Stomach (tissue), 9 donors: Measurements from ENCODE around the gene HAGHL. TPM values are rescaled to one million over a fixed set of nuclear protein-coding genes. Genes with fewer than 3 reads are reported as not detected.

ENCODE experiments used
- DNase-seq, 2 donors: peaks; one replicate each; pipeline versions ENCODE4 v3.0.0 to v3.0.0-alpha.2; 2013 to 2019
- H3K27ac ChIP-seq, 5 donors: fragments of 200-600 bp in 4 of 5; sonication (generic) in 4 of 5; one replicate each; pipeline ENCODE4 v1.5.1; 2013 to 2019; ENCODE audit warnings: mild to moderate bottlenecking in 1 of 5, moderate library complexity in 1 of 5
- H3K27me3 ChIP-seq, 3 donors: fragments of 200-600 bp; sonication (generic); one replicate each; pipeline ENCODE4 v1.5.1; 2017 to 2019; ENCODE audit warnings: mixed run types in 1 of 3
- H3K36me3 ChIP-seq, 4 donors: fragments of 200-600 bp; sonication (generic); 1 replicate in 3 of 4; 2 replicates in 1 of 4; pipeline ENCODE4 v1.5.1; 2016 to 2019
- H3K4me1 ChIP-seq, 4 donors: fragments of 200-600 bp; sonication (generic); one replicate each; pipeline ENCODE4 v1.5.1; 2016 to 2019
- H3K4me3 ChIP-seq, 4 donors: fragments of 200-600 bp; sonication (generic) in 3 of 4; one replicate each; pipeline ENCODE4 v1.5.1; 2016 to 2019; ENCODE audit warnings: mild to moderate bottlenecking in 1 of 4
- H3K9me3 ChIP-seq, 4 donors: fragments of 200-600 bp; sonication (generic); one replicate each; pipeline ENCODE4 v1.5.1; 2016 to 2019
- EP300 ChIP-seq: sonication (generic); formaldehyde crosslinking; IDR thresholded peaks from one replicate; pipeline ENCODE4 v1.6.1; 2017; ENCODE audit warnings: antibody characterized with exemption
- POLR2A ChIP-seq, 4 donors: fragments of 450-650 bp; IDR thresholded peaks; one replicate each; pipeline ENCODE4 v1.6.1; 2016; ENCODE audit warnings: antibody characterized with exemption in 4 of 4, control low read depth in 2 of 4, mild to moderate bottlenecking in 1 of 4, moderate library complexity in 1 of 4
- POLR2AphosphoS5 ChIP-seq, 3 donors: sonication (generic); formaldehyde crosslinking; IDR thresholded peaks; one replicate each; pipeline ENCODE4 v1.6.1; 2016; ENCODE audit warnings: antibody characterized with exemption in 3 of 3
- WGBS, 5 donors: extraction: QIAGEN DNeasy Blood & Tissue Kit in 3 of 5; methylation state at CpG; one replicate each; pipeline versions ENCODE4 v1.1.5 to v1.1.7; 2013 to 2018; 5-methylcytosine and 5-hydroxymethylcytosine counted together
- intact Hi-C: fragments of 100-400 bp; cut with DNase I; formaldehyde crosslinking; loops from one replicate; pipeline ENCODE4 v1.15.1; 2023; ENCODE audit warnings: low total_unique reads
- polyA plus RNA-seq, 3 donors: library from polyadenylated mRNA; stranded (reverse); fragments of 200-250 nt; gene quantifications; one replicate each; pipeline ENCODE4 v1.2.3, GENCODE V29; 2013
- total RNA-seq, 5 donors: library from RNA; depleted of rRNA; stranded (reverse); fragments of >200 nt; gene quantifications; one replicate each; pipeline versions ENCODE4 v1.1.0 to v1.2.3, GENCODE V29; 2014 to 2016
- TF ChIP-seq, protein P1 (sequence below), 7 experiments: fragments of 450-650 bp in 4 of 7; fragments of 200-600 bp in 3 of 7; sonication (generic) in 3 of 7; IDR thresholded peaks; one replicate each; pipeline ENCODE4 v1.5.1; 2016 to 2019; ENCODE audit warnings: antibody characterized with exemption in 7 of 7, control low read depth in 2 of 7, mild to moderate bottlenecking in 1 of 7
- donor health status: healthy with polysubstance abuse.
- donor health status: Bipolar disorder and iron deficiency.
- donor health status: healthy.

Gene HAGHL
- total and polyA plus RNA-seq, 8 donors = 3.1 to 19.9 (median 3.9) TPM; not detected in 2

DNA sequence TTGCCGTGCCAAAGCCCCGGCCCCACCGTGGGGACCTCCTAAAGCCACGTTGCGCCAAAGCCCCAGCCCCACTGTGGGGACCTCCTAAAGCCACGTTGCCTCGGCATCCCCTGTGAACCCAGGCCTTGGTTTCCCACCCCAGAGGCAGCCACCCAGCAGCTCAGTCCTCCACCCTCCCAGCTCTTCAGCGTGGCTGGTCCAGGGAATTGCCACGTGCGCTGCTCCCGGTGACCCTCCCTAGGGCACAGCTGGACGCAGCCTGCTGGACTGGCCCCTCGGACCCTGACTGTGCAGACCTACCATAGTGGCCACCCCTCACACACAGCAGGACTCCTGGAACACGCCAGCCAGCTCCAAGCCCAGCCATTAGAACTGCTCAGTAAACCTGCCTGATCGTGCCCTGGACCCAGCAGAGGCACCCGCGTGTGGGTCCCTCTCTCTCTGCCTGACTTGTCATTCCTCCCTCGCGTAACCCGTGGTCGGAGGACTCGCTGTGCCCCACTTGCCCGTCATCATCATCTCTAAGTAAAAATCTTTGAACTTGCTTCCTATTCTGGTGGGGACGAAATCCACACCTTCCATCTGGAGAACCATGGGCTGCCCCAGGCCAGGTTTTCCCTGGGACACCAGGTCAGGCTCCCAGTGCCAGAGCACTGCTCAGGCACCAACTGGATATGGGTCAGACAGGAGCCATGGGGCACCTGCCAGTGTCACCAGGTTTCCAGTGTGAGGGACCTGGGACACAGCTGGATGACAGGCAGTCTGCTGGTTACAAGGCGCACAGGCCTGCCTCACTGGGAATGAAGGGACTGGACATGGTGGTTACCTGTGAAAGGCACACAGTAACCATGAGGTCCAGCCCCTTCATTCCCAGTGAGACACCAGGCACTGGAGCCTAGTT, 8.3 kb downstream of the HAGHL start:
- H3K4me1 ChIP-seq = peaks cover 7 to 16% (median 10%) of the 10 kb centered on the region in 4 donors
- no peaks in the 10 kb centered on the region for H3K27me3 ChIP-seq
- no peak for DNase-seq
- H3K36me3 ChIP-seq = peaks cover 46 to 90% (median 85%) of the 10 kb centered on the region in 4 donors
- WGBS, 5 donors = 91 to 96% (median 95%) methylated on average over 23 to 25 of the region's 25 CpGs
- H3K4me3 ChIP-seq = no peak overlapping the region
- no peak for TF ChIP-seq POLR2A (IDR thresholded peaks at IDR 0.05)
- TF ChIP-seq, protein P1, sequence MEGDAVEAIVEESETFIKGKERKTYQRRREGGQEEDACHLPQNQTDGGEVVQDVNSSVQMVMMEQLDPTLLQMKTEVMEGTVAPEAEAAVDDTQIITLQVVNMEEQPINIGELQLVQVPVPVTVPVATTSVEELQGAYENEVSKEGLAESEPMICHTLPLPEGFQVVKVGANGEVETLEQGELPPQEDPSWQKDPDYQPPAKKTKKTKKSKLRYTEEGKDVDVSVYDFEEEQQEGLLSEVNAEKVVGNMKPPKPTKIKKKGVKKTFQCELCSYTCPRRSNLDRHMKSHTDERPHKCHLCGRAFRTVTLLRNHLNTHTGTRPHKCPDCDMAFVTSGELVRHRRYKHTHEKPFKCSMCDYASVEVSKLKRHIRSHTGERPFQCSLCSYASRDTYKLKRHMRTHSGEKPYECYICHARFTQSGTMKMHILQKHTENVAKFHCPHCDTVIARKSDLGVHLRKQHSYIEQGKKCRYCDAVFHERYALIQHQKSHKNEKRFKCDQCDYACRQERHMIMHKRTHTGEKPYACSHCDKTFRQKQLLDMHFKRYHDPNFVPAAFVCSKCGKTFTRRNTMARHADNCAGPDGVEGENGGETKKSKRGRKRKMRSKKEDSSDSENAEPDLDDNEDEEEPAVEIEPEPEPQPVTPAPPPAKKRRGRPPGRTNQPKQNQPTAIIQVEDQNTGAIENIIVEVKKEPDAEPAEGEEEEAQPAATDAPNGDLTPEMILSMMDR (IDR thresholded peaks at IDR 0.05) = no peak
- TF ChIP-seq EP300 = no peak
- TF ChIP-seq POLR2AphosphoS5 (IDR thresholded peaks at IDR 0.05) = no peak
- H3K9me3 ChIP-seq = no peaks in the 10 kb centered on the region
- intact Hi-C loops = no loop called here
- H3K27ac ChIP-seq = no peak overlapping the region

DNA sequence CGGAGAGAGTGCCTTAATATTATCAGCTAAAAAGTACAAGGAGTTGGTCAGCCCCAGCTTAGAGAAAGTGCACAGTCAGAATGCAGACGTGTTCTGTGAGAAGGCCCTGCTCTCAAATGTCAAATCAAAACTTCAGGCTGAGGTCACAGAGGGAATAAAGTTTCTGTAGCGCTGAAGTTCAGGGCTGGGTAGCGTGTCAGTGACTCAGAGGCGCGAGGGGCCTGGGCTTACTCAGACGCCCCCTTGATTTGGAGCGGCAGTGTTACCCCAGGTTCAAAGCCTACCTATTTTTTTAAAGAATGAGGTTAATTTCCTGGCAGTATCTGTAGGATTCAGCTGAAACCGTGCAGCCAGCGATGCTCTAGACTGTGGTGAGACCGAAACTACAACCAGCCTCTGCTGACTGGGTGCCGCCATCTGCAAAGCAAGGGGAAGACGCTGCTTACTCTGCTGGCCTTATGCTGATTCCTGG, 9.1 kb downstream of the HAGHL start:
- Histone ChIP-seq H3K4me3 (no peak overlapping the region), H3K27me3 (no peaks in the 10 kb centered on the region), H3K9me3 (no peaks in the 10 kb centered on the region), H3K27ac (no peak overlapping the region), H3K36me3 (peaks cover 46 to 84% (median 78%) of the 10 kb centered on the region in 4 donors), H3K4me1 (peaks cover 10 to 23% (median 14%) of the 10 kb centered on the region in 4 donors)
- intact Hi-C loops = no loop called here
- no peak for DNase-seq
- WGBS, 5 donors = 76 to 89% (median 87%) methylated on average over 13 of the region's 13 CpGs
- TF ChIP-seq, protein P1 (IDR thresholded peaks at IDR 0.05) = no peak
- no peak for TF ChIP-seq POLR2A (IDR thresholded peaks at IDR 0.05)
- TF ChIP-seq EP300 = no peak
- TF ChIP-seq POLR2AphosphoS5 (IDR thresholded peaks at IDR 0.05) = no peak

DNA sequence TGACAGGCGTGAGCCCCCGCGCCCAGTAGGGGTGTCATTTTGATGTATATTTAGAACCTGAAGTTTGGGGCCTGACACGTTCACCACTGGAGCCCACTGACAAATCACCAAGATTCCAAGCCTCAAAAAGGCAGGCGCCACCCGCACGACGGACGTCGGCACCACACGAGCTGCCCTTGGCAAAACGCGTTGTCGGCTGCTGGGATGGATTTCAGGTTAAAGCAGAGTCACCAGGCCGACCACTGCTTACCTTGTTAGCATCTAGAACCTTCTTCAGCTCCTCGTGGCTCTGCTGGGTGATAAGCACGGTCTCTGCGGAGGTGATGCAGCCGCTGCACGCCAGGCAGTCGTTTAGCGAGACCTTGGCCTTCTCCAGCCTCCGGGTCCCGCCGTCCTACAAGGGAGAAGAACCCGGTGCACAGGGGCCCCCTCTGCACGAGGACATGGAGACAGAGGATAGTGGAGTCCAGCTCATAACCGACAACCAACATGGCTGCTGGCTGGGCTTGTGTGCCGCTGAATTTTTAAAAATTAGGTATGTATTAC, 10.1 kb downstream of the HAGHL start:
- Histone ChIP-seq H3K27me3 (peaks cover 0 to 7% (median 0%) of the 10 kb centered on the region in 3 donors), H3K36me3 (peaks cover 46 to 74% (median 69%) of the 10 kb centered on the region in 4 donors), H3K4me3 (no peak overlapping the region), H3K27ac (no peak overlapping the region), H3K9me3 (no peaks in the 10 kb centered on the region), H3K4me1 (peaks cover 10 to 28% (median 20%) of the 10 kb centered on the region in 4 donors)
- no peak for DNase-seq
- intact Hi-C loops = no loop called here
- TF ChIP-seq POLR2A (IDR thresholded peaks at IDR 0.05) (no peak), POLR2AphosphoS5 (IDR thresholded peaks at IDR 0.05) (no peak), EP300 (no peak)
- TF ChIP-seq, protein P1 (IDR thresholded peaks at IDR 0.05) = no peak
- WGBS, 5 donors = 95 to 97% (median 96%) methylated on average over 26 to 29 of the region's 29 CpGs
